Endodermal cell (in vitro differentiated cells): ENCODE results near the gene CLTB. TPM values are rescaled to one million over a fixed set of nuclear protein-coding genes. Genes with fewer than 3 reads are reported as not detected.

Experiments used
- DNase-seq: peaks from one replicate; pipeline ENCODE4 v3.0.0-alpha.2; 2017
- H3K27ac ChIP-seq: 2 replicates; pipeline ENCODE4 v1.5.1; 2013; ENCODE audit warnings: mild to moderate bottlenecking, low read depth, low read length, moderate library complexity
- H3K27me3 ChIP-seq: 2 replicates; pipeline ENCODE4 v1.6.1; 2013; ENCODE audit warnings: mild to moderate bottlenecking, low read length, moderate library complexity; ENCODE audit not compliant: insufficient read depth, control insufficient read depth, poor library complexity, severe bottlenecking
- H3K36me3 ChIP-seq: 2 replicates; pipeline ENCODE4 v1.7.0; 2013; ENCODE audit warnings: mild to moderate bottlenecking, low read length, moderate library complexity; ENCODE audit not compliant: control insufficient read depth, insufficient read depth
- H3K4me1 ChIP-seq: one replicate; pipeline ENCODE4 v1.7.0; 2013; ENCODE audit warnings: low read length; ENCODE audit not compliant: control insufficient read depth, insufficient read depth
- H3K4me3 ChIP-seq: 2 replicates; pipeline ENCODE4 v1.5.1; 2013; ENCODE audit warnings: mild to moderate bottlenecking, low read length, moderate library complexity
- H3K9ac ChIP-seq: 2 replicates; pipeline ENCODE4 v1.6.1; 2013; ENCODE audit warnings: mild to moderate bottlenecking, low read length, moderate library complexity; ENCODE audit not compliant: poor library complexity, severe bottlenecking; ENCODE audit errors: extremely low read depth
- H3K9me3 ChIP-seq: 2 replicates; pipeline ENCODE4 v1.6.1; 2013; ENCODE audit warnings: mild to moderate bottlenecking, low read length, moderate library complexity; ENCODE audit not compliant: control insufficient read depth
- H3K27ac Mint-ChIP-seq: 2 replicates; pipeline ENCODE4 v1.8.0; 2020; ENCODE audit warnings: mixed read lengths
- H3K27me3 Mint-ChIP-seq: 2 replicates; pipeline ENCODE4 v1.8.0; 2021; ENCODE audit warnings: mild to moderate bottlenecking, mixed read lengths; ENCODE audit not compliant: insufficient read depth
- H3K36me3 Mint-ChIP-seq: 2 replicates; pipeline ENCODE4 v1.8.0; 2020; ENCODE audit warnings: low read depth, mixed read lengths
- H3K4me1 Mint-ChIP-seq: 2 replicates; pipeline ENCODE4 v1.8.0; 2020; ENCODE audit warnings: mixed read lengths
- H3K4me3 Mint-ChIP-seq: 2 replicates; pipeline ENCODE4 v1.8.0; 2020; ENCODE audit warnings: mild to moderate bottlenecking, moderate library complexity, mixed read lengths
- H3K9me3 Mint-ChIP-seq: 2 replicates; pipeline ENCODE4 v1.8.0; 2020; ENCODE audit warnings: mild to moderate bottlenecking, mixed read lengths
- CTCF ChIP-seq: fragments of 200-600 bp; sonication (generic); conservative IDR thresholded peaks from 2 replicates; pipeline ENCODE4 v1.5.0; 2021; ENCODE audit warnings: antibody characterized with exemption, mild to moderate bottlenecking
- WGBS, 2 experiments: methylation state at CpG; one replicate each; pipeline versions ENCODE4 v1.1.5 to v1.1.7; 2013; ENCODE audit warnings: missing lambda C conversion rate in 2 of 2, mixed read lengths in 1 of 2; ENCODE audit not compliant: insufficient coverage in 1 of 2, insufficient read length in 1 of 2; 5-methylcytosine and 5-hydroxymethylcytosine counted together
- total RNA-seq, 2 donors: library from RNA; stranded (reverse); fragmentation: NEBNext Ultra II Directional in 1 of 2; extraction: Animal tissue kit (Norgen Biotek cat#: 25700) in 1 of 2; gene quantifications; 2 replicates in 1 of 2; 3 replicates in 1 of 2; pipeline ENCODE4 v1.2.1, GENCODE V29; 2021

Gene CLTB
- total RNA-seq, 2 donors from 2014 or later = 40.9 to 49.7 TPM

DNA sequence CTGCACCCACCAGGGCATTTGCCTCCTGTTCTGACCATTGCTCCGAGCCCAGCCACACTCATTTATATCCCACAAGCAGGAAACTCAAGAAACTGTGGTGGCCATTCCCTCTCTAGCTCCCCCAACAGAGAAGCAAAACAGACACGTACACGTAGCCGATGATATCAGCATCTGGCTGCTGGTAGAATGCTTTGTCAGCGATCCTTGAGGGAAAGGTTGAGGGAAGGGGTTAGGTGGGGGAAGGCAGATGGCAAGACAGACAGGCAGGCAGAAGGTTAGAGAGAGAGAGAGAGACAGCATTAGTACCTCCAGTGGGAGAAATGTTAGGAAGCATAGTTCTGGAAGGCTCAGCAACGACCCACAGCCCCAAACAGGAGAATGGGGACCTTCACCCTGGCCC is 20.0 kb downstream of the CLTB start:
- Mint-ChIP-seq H3K27me3 (no peaks in the 10 kb centered on the region), H3K4me3 (no peak overlapping the region), H3K4me1 (no peaks in the 10 kb centered on the region), H3K27ac (peak overlapping the region; percentile 48), H3K36me3 (peaks cover 19% of the 10 kb centered on the region), H3K9me3 (no peaks in the 10 kb centered on the region)
- H3K36me3 ChIP-seq = peaks cover 39% of the 10 kb centered on the region
- H3K9ac ChIP-seq = no peak overlapping the region
- H3K9me3 ChIP-seq = no peaks in the 10 kb centered on the region
- no peaks in the 10 kb centered on the region for H3K4me1 ChIP-seq
- no peak for TF ChIP-seq CTCF
- DNase-seq = no peak
- WGBS, 2 experiments = 78 to 92% methylated on average over 5 to 6 of the region's 6 CpGs
- H3K4me3 ChIP-seq = no peak overlapping the region
- no peaks in the 10 kb centered on the region for H3K27me3 ChIP-seq
- no peak overlapping the region for H3K27ac ChIP-seq

- H3K4me3 ChIP-seq = no peak overlapping the region
- Mint-ChIP-seq H3K4me3 (no peak overlapping the region), H3K9me3 (no peaks in the 10 kb centered on the region), H3K4me1 (no peaks in the 10 kb centered on the region), H3K36me3 (peaks cover 19% of the 10 kb centered on the region), H3K27me3 (no peaks in the 10 kb centered on the region), H3K27ac (no peak overlapping the region)
- H3K27me3 ChIP-seq = no peaks in the 10 kb centered on the region
- H3K9me3 ChIP-seq = no peaks in the 10 kb centered on the region
- 92 to 100% methylated on average over 4 to 11 of the region's 11 CpGs for WGBS, 2 experiments
- no peak for TF ChIP-seq CTCF
- H3K9ac ChIP-seq = no peak overlapping the region
- no peak for DNase-seq
- H3K4me1 ChIP-seq = no peaks in the 10 kb centered on the region
- no peak overlapping the region for H3K27ac ChIP-seq
- peaks cover 48% of the 10 kb centered on the region for H3K36me3 ChIP-seq
These were observed 21.3 kb downstream of the CLTB start for GRCh38 chr5:176394881-176395675.

- Histone ChIP-seq H3K27ac (no peak overlapping the region), H3K27me3 (no peaks in the 10 kb centered on the region), H3K9me3 (no peaks in the 10 kb centered on the region), H3K4me1 (no peaks in the 10 kb centered on the region), H3K4me3 (no peak overlapping the region), H3K36me3 (peaks cover 46% of the 10 kb centered on the region), H3K9ac (no peak overlapping the region)
- H3K27me3 Mint-ChIP-seq = no peaks in the 10 kb centered on the region
- DNase-seq = no peak
- H3K27ac Mint-ChIP-seq = no peak overlapping the region
- no peaks in the 10 kb centered on the region for H3K9me3 Mint-ChIP-seq
- no peak for TF ChIP-seq CTCF
- 93 to 96% methylated on average over 7 to 9 of the region's 9 CpGs for WGBS, 2 experiments
- peaks cover 19% of the 10 kb centered on the region for H3K36me3 Mint-ChIP-seq
- no peak overlapping the region for H3K4me3 Mint-ChIP-seq
- H3K4me1 Mint-ChIP-seq = peaks cover 3% of the 10 kb centered on the region
These were observed 22.2 kb downstream of the CLTB start for GRCh38 chr5:176394096-176394495.
